Testis (tissue), 2 donors: ENCODE data around the gene BBX.

Experiments
- CTCF ChIP-seq, 3 experiments: fragments of 450-650 bp in 2 of 3; fragments of 200-600 bp in 1 of 3; sonication (generic) in 1 of 3; IDR thresholded peaks; one replicate each; pipeline ENCODE4 v1.5.1; 2016 to 2019; ENCODE audit warnings: antibody characterized with exemption in 3 of 3, mild to moderate bottlenecking in 2 of 3, moderate library complexity in 1 of 3
- POLR2A ChIP-seq: fragments of 450-650 bp; IDR thresholded peaks from one replicate; pipeline ENCODE4 v1.6.1; 2017; ENCODE audit warnings: antibody characterized with exemption, mild to moderate bottlenecking, moderate library complexity

DNA sequence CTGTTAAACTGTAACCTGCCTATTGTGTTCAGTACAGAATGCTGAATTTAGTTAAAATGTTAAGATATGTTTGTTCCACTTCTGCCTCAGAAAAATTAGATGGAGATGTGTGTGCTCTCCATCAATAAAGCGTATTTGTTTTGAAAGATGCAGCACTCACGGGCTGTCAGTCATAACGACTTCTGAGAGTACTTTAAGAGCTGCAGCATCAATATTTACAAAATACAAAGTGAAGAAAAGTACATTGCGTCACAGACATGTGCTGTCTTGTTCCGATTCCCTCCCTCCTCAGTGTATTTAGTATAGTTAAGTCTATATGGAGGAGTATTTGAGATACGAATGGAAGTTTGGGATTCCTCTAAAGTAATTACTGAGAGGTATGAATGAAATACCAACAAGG is 166.6 kb downstream of the BBX start:
- no peak for TF ChIP-seq CTCF (IDR thresholded peaks at IDR 0.05)
- TF ChIP-seq POLR2A, result no peak
